SKM-1 treated with dmso at 0.1 percent for 144 hours (cell line): Measurements from ENCODE around the gene KATNAL1.
A peak's percentile ranks its signal among the peaks of the same experiment; 100 is the strongest.
"Not testable (repeated sequence)": the region's sequence is repeated elsewhere in the genome, so short reads cannot be mapped to it uniquely, and the experiment has no call there.

Experiments used
- DNase-seq: peaks from one replicate; lab custom pipeline; 2025; ENCODE audit not compliant: unreplicated experiment; lab: John Stamatoyannopoulos, UW

Gene KATNAL1

DNA sequence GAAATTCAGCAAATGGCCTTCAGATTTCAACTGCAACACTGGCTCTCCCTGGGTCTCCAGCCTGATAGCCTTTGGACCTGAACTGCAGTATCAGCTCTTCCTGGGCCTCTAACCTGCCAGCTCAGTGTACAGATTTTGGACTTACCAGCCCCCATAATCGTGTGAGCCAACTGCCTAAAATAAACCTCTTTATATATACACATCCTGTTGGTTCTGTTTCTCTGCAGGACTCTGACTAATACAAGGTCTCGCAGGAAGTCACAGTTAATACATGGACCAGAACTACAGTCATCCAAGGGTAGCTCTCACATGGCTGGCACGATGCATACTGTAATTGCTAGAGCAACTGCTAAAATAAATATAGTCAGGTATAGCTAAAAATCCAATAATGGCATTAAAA lies 85.1 kb downstream of the KATNAL1 start:
- no peak for DNase-seq

DNA sequence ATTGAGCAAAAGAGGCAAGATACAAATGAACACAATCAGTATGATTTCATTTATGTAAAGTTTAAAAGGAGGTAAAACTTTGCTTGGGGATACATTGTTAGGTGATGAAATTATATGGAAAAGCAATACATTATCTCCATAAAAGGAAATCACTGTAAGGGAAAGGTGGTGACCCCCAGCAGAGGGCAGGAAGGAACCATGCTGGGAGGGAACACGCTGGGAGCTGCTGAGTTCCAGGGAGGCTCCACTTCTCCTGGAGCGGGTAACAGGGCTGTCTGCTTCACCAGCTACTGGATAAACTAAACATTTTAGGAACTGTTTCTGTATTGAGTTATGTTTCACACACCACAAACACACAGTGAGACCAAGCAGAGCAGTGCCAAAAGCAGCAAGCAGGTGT lies 91.2 kb downstream of the KATNAL1 start:
- no peak for DNase-seq

DNA sequence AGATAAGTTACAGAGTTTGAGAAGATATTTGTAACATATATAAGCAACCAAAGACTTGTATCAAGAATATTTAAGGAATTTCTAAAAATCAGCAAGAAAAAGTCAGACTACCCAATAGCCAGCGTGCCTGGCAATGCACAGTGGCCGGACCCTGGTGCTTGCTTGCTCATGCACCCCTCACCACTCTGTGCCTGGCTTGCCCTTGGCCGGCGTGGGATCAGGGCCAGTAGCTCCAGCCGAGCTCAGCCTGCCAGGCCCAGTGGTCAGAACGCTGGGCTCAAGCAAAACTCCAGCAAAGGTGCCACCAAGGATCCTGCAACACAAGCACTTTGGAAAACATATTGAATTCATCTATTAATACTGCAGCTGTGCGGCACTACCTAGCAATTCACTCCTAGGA lies 95.1 kb downstream of the KATNAL1 start:
- no peak for DNase-seq

DNA sequence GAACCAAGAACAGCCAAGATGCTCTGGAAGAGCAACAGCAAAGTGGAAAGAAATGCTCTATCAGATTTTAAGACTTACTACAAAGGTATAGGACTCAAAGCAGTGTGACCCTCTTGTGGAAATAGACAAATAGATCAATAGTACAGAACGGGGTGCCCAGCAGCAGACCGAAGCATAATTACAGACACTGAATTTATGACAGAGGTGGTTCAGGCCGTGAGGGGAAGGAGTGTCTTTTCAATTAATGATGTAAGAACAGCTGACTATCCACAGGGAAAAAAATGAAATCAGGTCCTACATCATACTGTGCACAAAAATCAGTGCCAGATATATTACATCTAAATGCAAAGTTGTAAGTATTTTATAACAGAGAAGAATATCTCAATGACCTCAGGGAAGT lies 95.6 kb downstream of the KATNAL1 start:
- DNase-seq = no peak

- no peak for DNase-seq
These were observed 102.8 kb downstream of the KATNAL1 start for GRCh38 chr13:30204564-30204963.

DNA sequence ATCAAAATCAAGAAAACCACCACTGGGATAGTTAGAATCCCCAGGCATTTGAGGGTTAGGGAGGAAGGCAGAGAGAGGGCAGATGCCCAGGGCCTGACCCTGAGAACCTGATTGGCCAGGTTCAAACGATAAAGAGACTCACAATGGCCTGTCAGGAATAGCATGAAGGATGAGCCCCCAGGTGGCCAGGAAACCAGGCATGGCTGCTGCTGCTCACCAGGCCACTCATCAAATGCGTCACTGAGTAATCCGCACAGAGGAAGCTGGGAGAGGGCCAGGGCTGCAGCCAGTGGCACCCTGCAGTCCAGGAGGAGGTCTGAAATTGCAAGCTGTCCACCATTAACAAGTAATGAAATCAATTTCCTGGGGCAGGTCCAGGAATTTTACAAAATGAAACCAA lies 111.3 kb downstream of the KATNAL1 start:
- no peak for DNase-seq

DNA sequence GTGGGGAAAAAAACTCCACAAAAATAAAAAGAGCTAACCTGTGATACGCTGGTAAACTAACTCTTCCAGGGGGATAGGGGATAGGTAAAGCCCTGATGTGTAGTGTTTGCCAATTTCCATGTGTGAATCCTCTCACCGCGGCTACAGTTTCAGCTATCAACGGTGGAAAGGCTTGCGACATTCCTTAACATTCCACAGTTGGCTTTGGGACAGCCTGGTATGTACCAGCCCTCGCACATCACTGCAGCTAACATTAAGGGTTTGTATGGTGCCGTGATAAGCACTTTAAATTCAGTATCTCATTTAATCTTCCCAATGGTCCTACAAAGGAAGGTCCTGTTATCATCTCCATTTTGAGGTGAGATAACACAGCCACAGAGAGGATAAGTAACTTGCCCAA lies 112.4 kb downstream of the KATNAL1 start:
- no peak for DNase-seq

DNA sequence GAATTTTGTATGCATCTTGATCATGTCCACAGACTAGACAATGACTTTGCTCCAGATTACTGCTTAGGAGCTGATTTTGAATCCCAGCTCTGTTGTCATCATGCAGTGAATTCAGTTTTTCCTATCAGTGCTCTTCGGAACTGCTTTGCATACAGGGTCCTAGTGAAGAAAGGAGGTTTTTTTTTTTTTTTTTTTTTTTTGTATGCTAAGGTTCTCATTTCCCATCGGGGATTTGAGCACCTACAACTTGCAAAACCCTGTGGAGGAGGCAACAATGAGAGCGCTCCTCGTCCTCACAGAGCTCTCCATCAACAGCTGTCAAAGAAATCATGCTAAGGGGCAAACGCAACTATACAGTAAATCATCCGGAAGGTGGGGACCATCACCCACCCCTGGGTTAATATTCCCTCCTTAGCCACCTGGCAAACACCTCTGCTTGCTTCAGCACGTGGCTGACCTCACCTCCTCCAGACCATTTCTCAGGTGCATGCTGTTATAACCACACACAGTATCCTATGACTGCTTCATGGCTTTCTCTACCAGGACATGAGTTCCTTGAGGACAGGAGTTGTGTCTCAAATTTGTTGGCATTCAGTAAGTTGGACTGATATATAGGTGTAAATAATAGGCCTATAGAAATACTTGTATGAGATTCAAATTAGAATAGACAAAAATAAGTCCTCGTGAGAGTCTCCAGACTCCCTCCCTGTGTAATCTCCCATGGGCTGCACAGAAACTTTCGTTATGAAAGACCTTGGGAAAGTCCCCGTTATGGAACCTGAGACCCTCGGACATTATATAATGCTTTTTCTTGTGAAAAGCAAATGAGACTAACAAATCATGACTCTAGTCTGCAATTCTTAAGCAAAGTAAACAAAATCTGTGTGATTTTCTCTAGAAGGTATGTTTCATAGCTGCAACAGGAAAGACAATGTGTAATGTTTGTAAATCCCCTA lies 113.8 kb downstream of the KATNAL1 start:
- no peak for DNase-seq

- no peak for DNase-seq
These were observed 114.8 kb downstream of the KATNAL1 start for GRCh38 chr13:30192320-30193093.

- no peak for DNase-seq
These were observed 115.8 kb downstream of the KATNAL1 start for GRCh38 chr13:30191491-30192100.

DNA sequence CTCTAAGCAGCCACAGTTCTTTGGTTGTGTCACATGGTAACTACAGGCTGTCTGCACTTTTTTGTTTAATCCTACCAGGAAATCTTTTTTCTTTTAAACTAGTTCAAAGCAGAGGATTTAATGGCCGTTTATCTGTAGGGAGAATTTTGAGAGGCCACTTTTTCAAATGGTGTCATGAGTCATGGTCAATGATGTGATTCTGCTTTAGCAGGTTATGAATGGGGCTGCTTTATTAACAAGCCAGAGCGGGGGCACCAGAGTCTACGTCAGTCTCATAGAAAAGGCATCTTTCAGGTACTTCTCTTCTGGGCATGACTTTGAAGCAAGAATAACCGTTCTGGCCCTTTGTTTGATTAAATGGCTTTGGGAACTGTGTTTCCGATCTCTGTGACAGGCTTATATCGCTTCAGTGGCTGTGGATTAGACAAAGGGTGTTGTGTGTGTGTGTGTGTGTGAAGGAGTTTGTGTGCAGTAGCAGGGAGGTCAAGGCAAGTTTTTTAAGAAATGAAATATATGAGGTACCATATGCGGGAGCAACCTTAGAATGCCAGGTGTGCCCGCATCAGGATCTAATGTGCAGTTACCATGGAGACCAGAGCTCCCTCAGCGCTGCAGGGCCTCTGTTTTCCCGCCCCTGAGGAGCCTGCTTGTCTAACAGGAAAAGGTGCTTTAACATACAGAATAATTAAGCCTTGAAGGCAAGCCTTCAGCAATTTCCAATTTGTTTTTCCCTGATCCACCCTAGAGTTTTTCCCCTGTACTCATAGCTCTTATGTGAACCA lies 120.5 kb downstream of the KATNAL1 start:
- DNase-seq = no peak

GRCh38 chr13:30181888-30182651 lies 125.3 kb downstream of the KATNAL1 start:
- no peak for DNase-seq

- no peak for DNase-seq
These were observed 127.6 kb downstream of the KATNAL1 start for GRCh38 chr13:30179597-30180276.

DNA sequence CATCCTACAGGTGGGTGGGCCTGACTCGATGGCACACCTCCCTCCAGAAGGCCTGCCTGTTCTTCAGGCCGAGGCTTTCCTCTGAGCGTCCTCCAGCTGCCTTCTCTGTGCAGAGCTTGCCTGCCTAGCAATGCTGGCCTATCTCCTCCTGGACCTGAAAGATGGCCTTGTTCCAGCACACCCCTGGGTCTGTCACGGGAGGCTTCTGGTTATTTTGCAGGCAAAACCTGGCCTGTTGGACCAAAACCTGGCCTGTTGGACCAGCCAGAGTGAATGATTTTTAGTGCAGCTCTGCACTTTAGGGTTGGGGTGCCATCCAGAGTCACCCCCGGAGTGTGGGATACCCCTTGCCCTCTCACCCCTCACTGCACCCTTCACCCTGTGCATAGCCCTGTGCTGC lies 128.4 kb downstream of the KATNAL1 start:
- DNase-seq = no peak

- DNase-seq = no peak
These were observed 132.2 kb downstream of the KATNAL1 start for GRCh38 chr13:30175166-30175565.

DNA sequence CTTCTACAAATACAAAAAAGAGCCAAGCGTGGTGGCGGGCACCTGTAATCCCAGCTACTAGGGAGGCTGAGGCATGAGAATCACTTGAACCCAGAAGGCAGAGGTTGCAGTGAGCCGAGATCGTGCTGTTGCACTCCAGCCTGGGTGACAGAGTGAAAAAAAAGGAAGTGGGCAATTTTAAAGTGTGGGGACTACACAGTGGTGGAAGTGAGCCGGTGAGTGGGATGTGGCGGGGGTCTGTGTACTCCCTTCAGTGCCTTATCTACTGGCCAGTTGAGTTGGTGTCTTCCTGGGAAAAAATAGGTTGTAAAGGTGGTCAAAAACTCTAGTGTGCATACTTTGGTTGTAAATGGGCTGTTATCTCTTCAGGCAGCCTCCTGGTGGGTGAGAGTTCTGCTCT lies 133.1 kb downstream of the KATNAL1 start:
- not testable (repeated sequence) for DNase-seq

DNA sequence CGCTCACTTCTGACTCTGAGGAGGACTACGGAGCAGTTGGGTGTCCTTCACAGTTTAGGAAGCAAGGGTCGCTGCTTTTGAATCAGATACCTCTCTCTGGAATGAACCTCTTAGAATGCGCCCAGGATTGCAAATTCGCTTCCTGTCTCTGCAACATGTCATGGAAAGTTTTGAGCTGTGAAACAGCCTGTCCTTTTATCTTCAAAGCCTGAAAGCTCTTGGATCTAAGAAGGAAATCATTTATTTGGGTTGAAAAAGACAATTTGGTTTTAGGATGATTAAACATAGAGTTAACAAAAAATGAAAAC lies 134.1 kb downstream of the KATNAL1 start:
- no peak for DNase-seq

DNA sequence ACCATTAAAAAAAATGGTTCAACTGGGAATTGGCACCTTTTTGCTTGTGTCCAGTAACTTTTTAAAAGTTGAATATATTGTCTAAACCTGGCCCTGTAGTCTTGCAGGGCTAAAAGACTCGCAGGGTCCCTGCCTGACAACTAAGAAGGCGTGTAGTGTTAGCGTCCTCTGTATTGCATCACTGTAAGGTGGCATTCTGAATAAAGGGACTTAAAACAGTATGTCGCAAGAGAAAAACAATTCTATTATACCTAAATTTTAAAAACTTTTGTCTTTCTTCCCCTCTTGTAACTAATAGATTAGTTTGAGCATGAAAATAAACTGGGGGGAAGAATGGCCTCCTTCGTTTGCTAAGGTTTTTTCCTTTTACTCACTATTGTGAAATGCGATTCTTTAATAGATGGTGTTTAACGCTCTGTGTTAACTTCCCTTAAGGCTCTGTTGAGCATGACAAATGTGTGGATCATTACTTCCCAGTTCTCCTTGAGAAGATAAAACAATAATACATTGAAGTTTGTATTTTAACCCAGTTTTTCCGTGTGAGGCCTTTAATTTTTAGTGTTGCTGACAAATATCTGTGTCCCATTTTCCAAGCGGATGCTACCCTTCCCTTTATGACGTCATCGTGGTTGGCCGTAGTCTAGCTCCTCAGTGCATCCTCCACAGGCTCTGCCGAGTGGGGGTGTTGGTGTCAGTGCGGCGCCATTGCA lies 134.6 kb downstream of the KATNAL1 start:
- peak; percentile 27 for DNase-seq

- DNase-seq = no peak
These were observed 136.8 kb downstream of the KATNAL1 start for GRCh38 chr13:30170569-30170968.
